Activated B cell treated with CpG ODN at 0.5 μM for 24 hours (primary cell): ENCODE measurements around the gene FAM168A. TPM values are rescaled to one million over a fixed set of nuclear protein-coding genes. Genes with fewer than 3 reads are reported as not detected.

Experiments
- ATAC-seq: fragments of 200-7000 bp; cut with Tn5 transposase; one replicate; pipeline ENCODE4 v1.10.0; 2021; ENCODE audit warnings: low read depth, mild to moderate bottlenecking, moderate library complexity
- CTCF ChIA-PET: fragments of 350-600 bp; sonication (Branson Sonifier 250); formaldehyde crosslinking; loops from one replicate; lab custom pipeline; 2021; ENCODE audit warnings: antibody characterized with exemption; lab: Charles Lee
- POLR2A ChIA-PET: fragments of 350-600 bp; sonication (Branson Sonifier 250); formaldehyde crosslinking; loops from one replicate; lab custom pipeline; 2021; ENCODE audit warnings: antibody characterized with exemption; lab: Charles Lee
- DNase-seq: peaks from one replicate; pipeline ENCODE4 v3.0.0; 2022
- H3K27ac Mint-ChIP-seq: one replicate; pipeline ENCODE4 v1.8.0; 2020; ENCODE audit warnings: mixed read lengths
- H3K27me3 Mint-ChIP-seq: one replicate; pipeline ENCODE4 v1.8.0; 2021; ENCODE audit warnings: mixed read lengths
- H3K36me3 Mint-ChIP-seq: one replicate; pipeline ENCODE4 v1.8.0; 2021; ENCODE audit warnings: low read depth, mixed read lengths
- H3K4me1 Mint-ChIP-seq: one replicate; pipeline ENCODE4 v1.8.0; 2021; ENCODE audit warnings: mixed read lengths
- H3K4me3 Mint-ChIP-seq: one replicate; pipeline ENCODE4 v1.8.0; 2020; ENCODE audit warnings: mild to moderate bottlenecking, mixed read lengths
- H3K9me3 Mint-ChIP-seq: one replicate; pipeline ENCODE4 v1.8.0; 2020; ENCODE audit warnings: mixed read lengths
- intact Hi-C: fragments of 100-400 bp; cut with micrococcal nuclease; formaldehyde crosslinking; loops from one replicate; pipeline ENCODE4 v1.15.1; 2024
- total RNA-seq: library from RNA; stranded (reverse); gene quantifications from 2 replicates; pipeline ENCODE4 v1.2.3, GENCODE V29; 2022
- TF ChIP-seq, protein P1 (sequence below): fragments of 200-600 bp; IDR thresholded peaks from one replicate; pipeline ENCODE4 v1.8.0; 2022; ENCODE audit warnings: antibody characterized with exemption, mild to moderate bottlenecking

FAM168A gene
- total RNA-seq, 1 donor from 2014 or later = 16.5 TPM

DNA sequence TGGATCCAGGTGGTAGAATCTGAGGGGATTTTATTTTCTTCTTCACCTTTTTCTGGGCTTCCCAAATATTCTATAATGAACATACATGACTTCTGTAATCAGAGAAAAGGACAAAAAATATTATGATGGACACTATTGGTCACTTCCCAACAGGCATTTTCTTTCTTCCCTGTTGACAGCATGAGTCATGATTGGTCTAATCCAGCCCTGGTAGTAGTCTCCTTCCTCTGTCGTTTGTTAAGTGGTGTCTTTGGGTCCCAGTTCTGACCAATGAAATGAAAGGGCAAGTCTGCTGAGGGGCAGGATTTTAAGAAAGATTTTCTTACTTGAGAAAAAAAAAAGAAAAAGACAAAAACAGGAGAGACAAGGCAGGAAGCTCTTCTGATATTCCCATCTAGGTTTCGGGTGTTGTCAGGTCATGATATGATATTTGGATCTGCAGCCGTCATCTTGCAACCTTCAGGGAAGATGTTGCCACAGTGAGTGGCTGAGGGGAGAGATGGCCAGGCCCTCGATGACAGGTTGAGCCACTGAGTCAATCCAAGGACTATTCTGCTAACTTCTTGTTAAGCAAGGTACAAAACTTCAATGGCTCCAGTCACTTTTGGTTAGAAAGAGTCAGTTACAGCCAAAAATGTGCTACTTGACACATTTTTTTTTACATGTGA lies 25.1 kb upstream of the FAM168A start:
- Mint-ChIP-seq H3K36me3 (no peaks in the 10 kb centered on the region), H3K4me1 (peaks cover 8% of the 10 kb centered on the region), H3K9me3 (no peaks in the 10 kb centered on the region), H3K4me3 (no peak overlapping the region), H3K27ac (no peak overlapping the region), H3K27me3 (peaks cover 9% of the 10 kb centered on the region)
- intact Hi-C loops = no loop called here
- CTCF ChIA-PET = interaction anchor here (4.8 kb wide), 1 partner anchor 38 kb away, joined by 112 read pairs; no protein-coding TSS in a partner anchor
- TF ChIP-seq, protein P1, sequence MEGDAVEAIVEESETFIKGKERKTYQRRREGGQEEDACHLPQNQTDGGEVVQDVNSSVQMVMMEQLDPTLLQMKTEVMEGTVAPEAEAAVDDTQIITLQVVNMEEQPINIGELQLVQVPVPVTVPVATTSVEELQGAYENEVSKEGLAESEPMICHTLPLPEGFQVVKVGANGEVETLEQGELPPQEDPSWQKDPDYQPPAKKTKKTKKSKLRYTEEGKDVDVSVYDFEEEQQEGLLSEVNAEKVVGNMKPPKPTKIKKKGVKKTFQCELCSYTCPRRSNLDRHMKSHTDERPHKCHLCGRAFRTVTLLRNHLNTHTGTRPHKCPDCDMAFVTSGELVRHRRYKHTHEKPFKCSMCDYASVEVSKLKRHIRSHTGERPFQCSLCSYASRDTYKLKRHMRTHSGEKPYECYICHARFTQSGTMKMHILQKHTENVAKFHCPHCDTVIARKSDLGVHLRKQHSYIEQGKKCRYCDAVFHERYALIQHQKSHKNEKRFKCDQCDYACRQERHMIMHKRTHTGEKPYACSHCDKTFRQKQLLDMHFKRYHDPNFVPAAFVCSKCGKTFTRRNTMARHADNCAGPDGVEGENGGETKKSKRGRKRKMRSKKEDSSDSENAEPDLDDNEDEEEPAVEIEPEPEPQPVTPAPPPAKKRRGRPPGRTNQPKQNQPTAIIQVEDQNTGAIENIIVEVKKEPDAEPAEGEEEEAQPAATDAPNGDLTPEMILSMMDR = no peak
- POLR2A ChIA-PET = no interaction called here
- DNase-seq (no peak), ATAC-seq (no peak)

DNA sequence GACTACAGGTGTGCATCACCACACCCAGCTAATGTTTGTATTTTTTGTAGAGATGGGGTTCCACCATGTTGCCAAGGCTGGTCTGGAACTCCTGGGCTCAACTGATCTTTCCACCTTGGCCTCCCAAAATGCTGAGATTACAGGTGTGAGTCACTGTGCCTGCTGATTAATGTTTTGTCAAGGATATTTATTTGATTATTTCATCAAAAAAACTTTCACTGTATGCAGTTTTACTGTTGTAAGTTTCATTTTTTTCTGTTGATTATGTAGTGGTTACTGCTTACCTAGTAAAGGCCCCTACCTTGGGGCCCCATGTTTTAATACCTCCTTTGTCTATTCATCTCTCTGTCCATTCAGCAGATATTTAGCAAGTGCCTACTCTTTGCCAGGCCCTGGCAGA lies 16.7 kb upstream of the FAM168A start:
- ATAC-seq = no peak
- Mint-ChIP-seq H3K27ac (no peak overlapping the region), H3K36me3 (no peaks in the 10 kb centered on the region), H3K9me3 (no peaks in the 10 kb centered on the region), H3K4me3 (no peak overlapping the region), H3K27me3 (peaks cover 1% of the 10 kb centered on the region), H3K4me1 (no peaks in the 10 kb centered on the region)
- intact Hi-C loops = no loop called here
- TF ChIP-seq, protein P1 = no peak
- CTCF ChIA-PET = no interaction called here
- no peak for DNase-seq
- POLR2A ChIA-PET = no interaction called here

GRCh38 chr11:73612601-73613140 lies 14.8 kb upstream of the FAM168A start:
- Mint-ChIP-seq H3K9me3 (no peaks in the 10 kb centered on the region), H3K4me3 (no peak overlapping the region), H3K4me1 (no peaks in the 10 kb centered on the region), H3K27ac (no peak overlapping the region), H3K36me3 (no peaks in the 10 kb centered on the region), H3K27me3 (peaks cover 7% of the 10 kb centered on the region)
- TF ChIP-seq, protein P1 = no peak
- intact Hi-C loops = no loop called here
- POLR2A ChIA-PET = no interaction called here
- ATAC-seq (no peak), DNase-seq (no peak)
- CTCF ChIA-PET = no interaction called here

DNA sequence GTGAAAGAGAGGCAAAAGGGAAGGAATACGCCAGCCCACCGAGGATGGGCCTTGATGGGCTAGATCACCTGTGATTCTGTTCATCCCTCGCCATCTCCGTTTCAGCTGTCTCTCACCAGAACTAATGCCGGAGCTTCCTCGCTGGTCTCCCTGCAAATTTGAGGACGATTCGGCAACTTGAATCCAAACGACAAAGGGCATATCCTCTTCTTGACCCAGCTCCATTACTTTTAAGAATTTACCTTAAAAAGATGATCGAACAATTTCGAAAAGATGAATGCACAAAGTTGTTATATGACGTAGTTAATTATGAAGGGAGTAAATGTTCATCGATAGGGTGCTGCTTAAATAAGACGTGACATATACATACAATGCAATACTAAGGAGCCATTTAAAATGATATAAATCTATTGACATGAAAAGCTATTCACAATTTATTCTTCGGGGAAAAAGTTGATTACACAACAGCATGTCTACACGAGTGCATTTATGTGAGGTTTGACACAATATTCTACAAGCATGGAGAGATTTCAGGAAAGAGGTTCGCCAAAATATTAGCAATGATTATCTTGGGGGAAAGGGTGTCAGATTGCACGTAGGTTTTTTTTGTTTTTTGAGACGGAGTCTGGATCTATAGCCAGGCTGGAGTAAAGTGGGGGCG lies 937 bp upstream of the FAM168A start:
- Mint-ChIP-seq H3K27me3 (no peaks in the 10 kb centered on the region), H3K36me3 (peaks cover 6% of the 10 kb centered on the region), H3K4me1 (peaks cover 24% of the 10 kb centered on the region), H3K9me3 (no peaks in the 10 kb centered on the region), H3K4me3 (peak overlapping the region; percentile 92), H3K27ac (peak overlapping the region; percentile 88)
- TF ChIP-seq, protein P1 = no peak
- intact Hi-C loops = loop anchor here (1.0 to 5.0 kb wide), 6 partner anchors 48 to 798 kb away; partner anchors contain the start of genes PGM2L1, RAB6A and RELT
- ChIA-PET CTCF (interaction anchor here (0.6 to 0.7 kb wide), 2 partner anchors 26 to 162 kb away, joined by 3 read pairs; partner anchors contain the start of gene RAB6A), POLR2A (interaction anchor here (0.8 to 1.3 kb wide), 7 partner anchors 21 to 985 kb away, joined by 3 to 12 read pairs (median 3); no protein-coding TSS in a partner anchor)
- ATAC-seq = no peak
- DNase-seq = no peak
